HEK293 (cell line): ENCODE data around the gene HPSE2.

ENCODE experiments used
- CTCF ChIA-PET: fragments of 350-600 bp; formaldehyde crosslinking; extraction: SDS; loops from one replicate; lab custom pipeline; 2021; ENCODE audit warnings: antibody characterized with exemption; lab: Yijun Ruan, JAX
- POLR2A ChIA-PET: fragments of 300-600 bp; formaldehyde crosslinking; extraction: SDS; loops from one replicate; lab custom pipeline; 2020; ENCODE audit warnings: antibody characterized with exemption, inconsistent platforms; lab: Yijun Ruan, JAX
- H3K27ac ChIP-seq: fragments of 200-500 bp; sonication (Bioruptor generic); 2 replicates; pipeline ENCODE4 v1.5.1; 2014; ENCODE audit warnings: low read depth, low read length, control low read depth, inconsistent platforms; ENCODE audit errors: extremely low read depth
- H3K36me3 ChIP-seq, 2 experiments: fragments of 200-500 bp in 1 of 2; sonication (Bioruptor generic) in 1 of 2; 1 replicate in 1 of 2; 2 replicates in 1 of 2; pipeline ENCODE4 v1.5.1; 2014 to 2017; ENCODE audit warnings: inconsistent platforms in 2 of 2, low read length in 2 of 2; ENCODE audit not compliant: control insufficient read depth in 2 of 2, insufficient read depth in 1 of 2
- H3K4me1 ChIP-seq: fragments of 200-500 bp; sonication (Bioruptor generic); 2 replicates; pipeline ENCODE4 v1.5.1; 2014; ENCODE audit warnings: mild to moderate bottlenecking, low read length, inconsistent platforms; ENCODE audit not compliant: control insufficient read depth, insufficient read depth
- H3K4me3 ChIP-seq: 2 replicates; pipeline ENCODE4 v1.5.1; 2011; ENCODE audit warnings: low read depth, mild to moderate bottlenecking, control low read depth, low read length, moderate library complexity
- H3K9me3 ChIP-seq: fragments of 200-500 bp; sonication (Bioruptor generic); 2 replicates; pipeline ENCODE4 v1.5.1; 2014; ENCODE audit warnings: low read depth, low read length, inconsistent platforms; ENCODE audit not compliant: control insufficient read depth, insufficient read depth
- EGR2 ChIP-seq: fragments of 450-650 bp; formaldehyde crosslinking; IDR thresholded peaks from 2 replicates; pipeline ENCODE4 v1.5.1; 2016; ENCODE audit warnings: low read depth, missing biosample characterization, missing genetic modification characterization
- GLIS1 ChIP-seq: fragments of 450-650 bp; formaldehyde crosslinking; IDR thresholded peaks from 2 replicates; pipeline ENCODE4 v1.5.1; 2016; ENCODE audit warnings: missing biosample characterization, missing genetic modification characterization
- INSM2 ChIP-seq: fragments of 450-650 bp; formaldehyde crosslinking; IDR thresholded peaks from 2 replicates; pipeline ENCODE4 v1.5.1; 2016; ENCODE audit warnings: missing biosample characterization, missing genetic modification characterization
- KLF16 ChIP-seq: fragments of 450-650 bp; formaldehyde crosslinking; IDR thresholded peaks from 2 replicates; pipeline ENCODE4 v1.5.1; 2017; ENCODE audit warnings: missing biosample characterization, missing genetic modification characterization
- REST ChIP-seq: fragments of 450-650 bp; formaldehyde crosslinking; IDR thresholded peaks from 2 replicates; pipeline ENCODE4 v1.5.1; 2016; ENCODE audit warnings: missing biosample characterization, missing genetic modification characterization
- SP3 ChIP-seq: fragments of 450-650 bp; formaldehyde crosslinking; IDR thresholded peaks from 2 replicates; pipeline ENCODE4 v1.5.1; 2016; ENCODE audit warnings: missing biosample characterization, missing genetic modification characterization
- SP7 ChIP-seq: fragments of 450-650 bp; formaldehyde crosslinking; IDR thresholded peaks from 2 replicates; pipeline ENCODE4 v1.5.1; 2016; ENCODE audit warnings: missing biosample characterization, missing genetic modification characterization
- ZBTB10 ChIP-seq: fragments of 450-650 bp; formaldehyde crosslinking; IDR thresholded peaks from 2 replicates; pipeline ENCODE4 v1.5.1; 2016; ENCODE audit warnings: missing biosample characterization, missing genetic modification characterization
- ZFP3 ChIP-seq: fragments of 450-650 bp; formaldehyde crosslinking; IDR thresholded peaks from 2 replicates; pipeline ENCODE4 v1.5.1; 2016; ENCODE audit warnings: low read depth, missing biosample characterization, missing genetic modification characterization
- ZFP69B ChIP-seq: fragments of 450-650 bp; formaldehyde crosslinking; IDR thresholded peaks from 2 replicates; pipeline ENCODE4 v1.5.1; 2016; ENCODE audit warnings: missing biosample characterization, missing genetic modification characterization
- ZNF10 ChIP-seq: fragments of 450-650 bp; formaldehyde crosslinking; IDR thresholded peaks from 2 replicates; pipeline ENCODE4 v1.5.1; 2017; ENCODE audit warnings: missing biosample characterization, missing genetic modification characterization
- ZNF2 ChIP-seq: fragments of 450-650 bp; formaldehyde crosslinking; IDR thresholded peaks from 2 replicates; pipeline ENCODE4 v1.5.1; 2016; ENCODE audit warnings: missing biosample characterization, missing genetic modification characterization
- ZNF239 ChIP-seq: fragments of 450-650 bp; formaldehyde crosslinking; IDR thresholded peaks from 2 replicates; pipeline ENCODE4 v1.5.1; 2016; ENCODE audit warnings: missing biosample characterization, missing genetic modification characterization
- ZNF24 ChIP-seq: fragments of 450-650 bp; formaldehyde crosslinking; IDR thresholded peaks from 2 replicates; pipeline ENCODE4 v1.5.1; 2016; ENCODE audit warnings: missing biosample characterization, missing genetic modification characterization
- ZNF280D ChIP-seq: fragments of 450-650 bp; formaldehyde crosslinking; IDR thresholded peaks from 2 replicates; pipeline ENCODE4 v1.5.1; 2016; ENCODE audit warnings: missing biosample characterization, missing genetic modification characterization
- ZNF350 ChIP-seq: fragments of 450-650 bp; formaldehyde crosslinking; IDR thresholded peaks from 2 replicates; pipeline ENCODE4 v1.5.0; 2017; ENCODE audit warnings: missing biosample characterization, mild to moderate bottlenecking, missing genetic modification characterization
- ZNF391 ChIP-seq: fragments of 450-650 bp; formaldehyde crosslinking; IDR thresholded peaks from 2 replicates; pipeline ENCODE4 v1.5.1; 2016; ENCODE audit warnings: low read depth, missing biosample characterization, missing genetic modification characterization, borderline replicate concordance
- ZNF560 ChIP-seq: fragments of 450-650 bp; formaldehyde crosslinking; IDR thresholded peaks from 2 replicates; pipeline ENCODE4 v1.5.1; 2017; ENCODE audit warnings: missing biosample characterization, missing genetic modification characterization, borderline replicate concordance
- ZNF600 ChIP-seq: fragments of 450-650 bp; formaldehyde crosslinking; IDR thresholded peaks from 2 replicates; pipeline ENCODE4 v1.5.1; 2016; ENCODE audit warnings: missing biosample characterization, missing genetic modification characterization
- ZNF624 ChIP-seq: fragments of 450-650 bp; formaldehyde crosslinking; IDR thresholded peaks from 2 replicates; pipeline ENCODE4 v1.5.1; 2017; ENCODE audit warnings: missing biosample characterization, missing genetic modification characterization
- ZNF626 ChIP-seq: fragments of 450-650 bp; sonication (Bioruptor Pico); formaldehyde crosslinking; IDR thresholded peaks from 2 replicates; pipeline ENCODE4 v1.5.1; 2018; ENCODE audit warnings: missing biosample characterization, missing genetic modification characterization, inconsistent platforms
- ZNF747 ChIP-seq: fragments of 450-650 bp; formaldehyde crosslinking; IDR thresholded peaks from 2 replicates; pipeline ENCODE4 v1.5.1; 2016; ENCODE audit warnings: missing biosample characterization, missing genetic modification characterization
- ZNF768 ChIP-seq: fragments of 450-650 bp; formaldehyde crosslinking; IDR thresholded peaks from 2 replicates; pipeline ENCODE4 v1.5.1; 2018; ENCODE audit warnings: missing biosample characterization, mild to moderate bottlenecking, missing genetic modification characterization

The HPSE2 gene

GRCh38 chr10:98632456-98633150 is 603.0 kb downstream of the HPSE2 start:
- Histone ChIP-seq H3K4me1 (no peaks in the 10 kb centered on the region), H3K27ac (no peak overlapping the region), H3K9me3 (no peaks in the 10 kb centered on the region), H3K4me3 (no peak overlapping the region), H3K36me3 (no peaks in the 10 kb centered on the region)
- ChIA-PET POLR2A (no interaction called here), CTCF (no interaction called here)
- no peak for TF ChIP-seq ZFP3 (tag by site-specific recombination)
- no peak for TF ChIP-seq ZNF626 (tag by site-specific recombination)
- TF ChIP-seq ZNF10, result no peak
- TF ChIP-seq EGR2, result no peak
- no peak for TF ChIP-seq ZNF350 (tag by site-specific recombination)
- TF ChIP-seq INSM2 (tag by site-specific recombination), result no peak
- no peak for TF ChIP-seq ZNF747 (tag by site-specific recombination)
- TF ChIP-seq ZNF24 (tag by site-specific recombination), result no peak
- no peak for TF ChIP-seq ZFP69B (tag by site-specific recombination)
- no peak for TF ChIP-seq ZNF600 (tag by site-specific recombination)
- no peak for TF ChIP-seq KLF16 (tag by site-specific recombination)
- no peak for TF ChIP-seq ZNF2 (tag by site-specific recombination)
- TF ChIP-seq ZNF239 (tag by site-specific recombination), result no peak
- TF ChIP-seq ZNF624 (tag by site-specific recombination), result no peak
- TF ChIP-seq REST (tag by site-specific recombination), result no peak
- no peak for TF ChIP-seq SP7 (tag by site-specific recombination)

- CTCF ChIA-PET, result no interaction called here
- POLR2A ChIA-PET, result no interaction called here
- Histone ChIP-seq H3K27ac (no peak overlapping the region), H3K36me3 (no peaks in the 10 kb centered on the region), H3K4me1 (no peaks in the 10 kb centered on the region), H3K9me3 (no peaks in the 10 kb centered on the region), H3K4me3 (no peak overlapping the region)
- no peak for TF ChIP-seq SP3 (tag by site-specific recombination)
- TF ChIP-seq ZNF391 (tag by site-specific recombination), result no peak
- no peak for TF ChIP-seq ZNF280D (tag by site-specific recombination)
- no peak for TF ChIP-seq GLIS1
- no peak for TF ChIP-seq ZNF768 (tag by site-specific recombination)
- no peak for TF ChIP-seq ZNF560 (tag by site-specific recombination)
- no peak for TF ChIP-seq ZBTB10
Measured at GRCh38 chr10:98628206-98628605, 607.4 kb downstream of the HPSE2 start.
